Upper lobe of left lung (tissue), 4 donors: ENCODE data around the gene DCAF8.

ENCODE experiments used
- EP300 ChIP-seq, 4 donors: sonication (generic); formaldehyde crosslinking; IDR thresholded peaks; one replicate each; pipeline ENCODE4 v1.5.1; 2017; ENCODE audit warnings: antibody characterized with exemption in 4 of 4, control low read depth in 2 of 4
- POLR2A ChIP-seq, 4 donors: fragments of 450-650 bp; IDR thresholded peaks; one replicate each; pipeline ENCODE4 v1.5.1; 2016 to 2017; ENCODE audit warnings: antibody characterized with exemption in 4 of 4, mild to moderate bottlenecking in 2 of 4
- POLR2AphosphoS5 ChIP-seq, 2 donors: sonication (generic); formaldehyde crosslinking; IDR thresholded peaks; one replicate each; pipeline ENCODE4 v1.5.1; 2017; ENCODE audit warnings: antibody characterized with exemption in 2 of 2
- TF ChIP-seq, protein P1 (sequence below), 6 experiments: fragments of 450-650 bp in 4 of 6; fragments of 200-600 bp in 2 of 6; sonication (generic) in 2 of 6; IDR thresholded peaks; one replicate each; pipeline ENCODE4 v1.5.1; 2016 to 2019; ENCODE audit warnings: antibody characterized with exemption in 6 of 6

DNA sequence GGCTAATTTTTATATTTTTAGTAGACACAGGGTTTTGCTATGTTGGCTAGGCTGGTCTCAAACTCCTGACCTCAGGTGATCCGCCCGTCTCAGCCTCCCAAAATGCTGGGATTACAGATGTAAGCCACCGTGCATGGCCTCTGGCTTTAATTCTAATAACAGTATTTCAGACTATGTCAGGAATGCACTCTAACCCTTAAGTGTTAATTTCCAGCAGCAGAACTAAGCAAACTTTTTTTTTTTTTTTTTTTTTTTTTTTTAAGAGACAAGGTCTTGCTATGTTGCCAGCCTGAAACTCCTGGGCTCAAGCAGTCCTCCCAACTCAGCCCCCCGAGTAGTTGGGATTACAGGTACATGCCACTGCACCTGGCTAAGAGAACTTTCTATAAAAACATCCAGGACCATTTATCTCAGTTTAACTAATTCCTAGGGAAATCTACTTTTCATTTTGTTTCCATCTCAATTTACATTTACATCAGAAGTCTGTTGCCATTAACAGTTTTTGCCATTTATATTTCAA lies 6.5 kb downstream of the DCAF8 start:
- TF ChIP-seq, protein P1, sequence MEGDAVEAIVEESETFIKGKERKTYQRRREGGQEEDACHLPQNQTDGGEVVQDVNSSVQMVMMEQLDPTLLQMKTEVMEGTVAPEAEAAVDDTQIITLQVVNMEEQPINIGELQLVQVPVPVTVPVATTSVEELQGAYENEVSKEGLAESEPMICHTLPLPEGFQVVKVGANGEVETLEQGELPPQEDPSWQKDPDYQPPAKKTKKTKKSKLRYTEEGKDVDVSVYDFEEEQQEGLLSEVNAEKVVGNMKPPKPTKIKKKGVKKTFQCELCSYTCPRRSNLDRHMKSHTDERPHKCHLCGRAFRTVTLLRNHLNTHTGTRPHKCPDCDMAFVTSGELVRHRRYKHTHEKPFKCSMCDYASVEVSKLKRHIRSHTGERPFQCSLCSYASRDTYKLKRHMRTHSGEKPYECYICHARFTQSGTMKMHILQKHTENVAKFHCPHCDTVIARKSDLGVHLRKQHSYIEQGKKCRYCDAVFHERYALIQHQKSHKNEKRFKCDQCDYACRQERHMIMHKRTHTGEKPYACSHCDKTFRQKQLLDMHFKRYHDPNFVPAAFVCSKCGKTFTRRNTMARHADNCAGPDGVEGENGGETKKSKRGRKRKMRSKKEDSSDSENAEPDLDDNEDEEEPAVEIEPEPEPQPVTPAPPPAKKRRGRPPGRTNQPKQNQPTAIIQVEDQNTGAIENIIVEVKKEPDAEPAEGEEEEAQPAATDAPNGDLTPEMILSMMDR (IDR thresholded peaks at IDR 0.05), result no peak
- TF ChIP-seq POLR2AphosphoS5 (IDR thresholded peaks at IDR 0.05) (no peak), EP300 (IDR thresholded peaks at IDR 0.05) (no peak), POLR2A (IDR thresholded peaks at IDR 0.05) (no peak)
